ENCODE measurements around the gene LNP1.

- no peak for TF ChIP-seq CTCF (IDR thresholded peaks at IDR 0.05)
- TF ChIP-seq EZH2phosphoT487 (IDR thresholded peaks at IDR 0.05), result no peak
- no peak for TF ChIP-seq EZH2 (IDR thresholded peaks at IDR 0.05)
Measured at GRCh38 chr3:100401674-100402041, 319 bp downstream of the LNP1 start.

Measured in neural progenitor cell (in vitro differentiated cells).